Stimulated activated CD8-positive, alpha-beta memory T cell treated with anti-CD3 and anti-CD28 coated beads, Interleukin-2, amount 100 ng/mL, for 48 hours (primary cell): ENCODE measurements around the gene SLC16A3.
A peak's percentile ranks its signal among the peaks of the same experiment; 100 is the strongest.
"Not testable (repeated sequence)": the region's sequence is repeated elsewhere in the genome, so short reads cannot be mapped to it uniquely, and the experiment has no call there.

Experiments
- DNase-seq, 2 donors: peaks; one replicate each; pipeline ENCODE4 v3.0.0-alpha.2; 2020; ENCODE audit warnings: low read depth in 2 of 2

Gene SLC16A3

DNA sequence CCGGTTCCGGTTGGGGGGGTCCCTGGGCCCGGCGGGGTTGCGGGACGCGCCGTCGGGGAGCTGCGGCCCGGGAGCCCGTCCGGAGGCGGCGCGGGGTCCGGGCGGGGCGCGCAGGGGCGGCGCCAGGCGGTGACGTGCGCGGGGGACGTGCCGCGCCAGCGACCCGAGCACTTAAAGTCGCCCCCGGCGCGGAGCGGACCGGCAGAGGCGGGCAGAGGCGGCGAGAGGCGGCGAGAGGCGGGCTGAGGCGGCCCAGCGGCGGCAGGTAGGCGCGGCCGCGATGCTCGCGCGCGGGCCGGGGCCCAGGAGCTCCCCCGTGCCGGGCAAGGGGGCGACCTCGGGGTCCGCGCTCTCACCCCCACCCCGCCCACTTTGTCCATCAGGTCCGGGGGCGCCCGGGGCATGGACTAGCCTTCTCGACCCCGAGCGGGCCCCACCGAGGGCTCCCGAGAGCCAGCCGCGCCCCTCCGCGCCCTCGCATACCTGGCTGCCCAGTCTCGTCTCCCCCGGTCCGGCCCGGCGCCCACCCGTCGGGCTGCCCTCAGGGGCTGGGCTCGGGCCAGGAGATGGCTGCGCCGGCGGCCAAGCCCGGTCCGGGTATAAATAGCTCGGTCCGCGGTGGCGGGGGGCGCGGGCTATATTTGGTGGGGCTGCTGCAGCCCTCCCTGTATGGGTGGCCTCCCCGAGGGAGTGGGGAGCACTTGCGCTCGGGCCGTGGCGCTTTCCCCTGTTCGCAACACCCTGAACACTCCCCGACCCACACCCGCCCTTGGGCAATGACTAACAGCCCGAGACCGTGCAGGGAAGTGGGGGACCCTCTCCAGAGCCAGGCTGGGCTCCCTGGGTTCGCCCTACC lies at the start of gene SLC16A3:
SLC16A3 (plus strand) TSS at position 201 of the 856 bp plus-strand sequence. CDS start 6,967 bp downstream, outside the sequence.
- DNase-seq = peak in 1 of 2 donors; percentile 53

GRCh38 chr17:82179412-82179811 lies 49.4 kb upstream of the SLC16A3 start:
- DNase-seq = no peak

DNA sequence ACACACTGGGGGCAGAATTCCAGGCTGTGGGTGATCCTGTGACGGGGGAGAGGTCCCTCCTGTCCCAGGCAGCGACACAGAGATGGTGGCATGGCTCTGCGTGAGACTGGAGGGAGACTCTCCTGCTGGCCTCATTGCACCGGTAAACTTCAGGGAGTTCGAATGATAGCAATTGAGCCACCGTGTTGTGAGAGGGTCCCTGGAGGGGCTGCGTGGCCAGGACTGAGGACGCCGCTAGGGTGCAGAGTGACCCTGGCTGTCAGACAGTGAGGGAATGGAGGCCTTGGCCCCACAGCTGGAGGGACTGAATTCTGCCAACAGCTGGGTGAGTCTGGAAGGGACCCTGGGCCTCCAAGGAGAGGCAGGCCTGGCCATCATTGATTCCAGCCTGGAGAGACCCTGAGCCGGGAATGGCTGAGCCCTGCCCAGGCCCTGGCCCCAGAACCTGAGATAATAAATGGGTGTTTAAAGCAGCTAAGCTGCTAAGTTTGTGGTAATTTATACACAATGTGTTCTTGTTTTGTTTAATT lies 48.8 kb upstream of the SLC16A3 start:
- DNase-seq = no peak

- no peak for DNase-seq
Measured at GRCh38 chr17:82180776-82181528, 47.9 kb upstream of the SLC16A3 start.

- DNase-seq = no peak
Measured at GRCh38 chr17:82184761-82185160, 44.1 kb upstream of the SLC16A3 start.

DNA sequence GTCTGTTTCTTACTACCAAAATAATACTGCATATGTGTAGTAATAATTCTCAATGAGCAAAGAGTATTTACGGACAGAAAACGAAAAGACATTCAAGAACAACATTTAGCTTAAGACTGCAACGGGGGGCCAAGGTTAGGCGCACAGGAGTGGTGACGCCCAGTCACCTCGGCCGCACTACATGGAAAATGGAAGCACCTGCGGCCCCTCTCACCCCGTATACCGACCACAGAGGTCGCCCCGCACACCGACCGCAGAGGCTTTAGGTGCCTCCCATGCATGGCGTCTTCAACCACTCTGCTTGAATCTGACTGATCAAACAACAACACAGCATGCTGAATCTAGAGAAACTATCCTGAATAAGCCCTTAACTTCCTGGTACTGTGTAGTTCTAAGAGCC lies 42.6 kb upstream of the SLC16A3 start:
- DNase-seq = no peak

- DNase-seq = no peak
Measured at GRCh38 chr17:82187500-82187899, 41.3 kb upstream of the SLC16A3 start.

DNA sequence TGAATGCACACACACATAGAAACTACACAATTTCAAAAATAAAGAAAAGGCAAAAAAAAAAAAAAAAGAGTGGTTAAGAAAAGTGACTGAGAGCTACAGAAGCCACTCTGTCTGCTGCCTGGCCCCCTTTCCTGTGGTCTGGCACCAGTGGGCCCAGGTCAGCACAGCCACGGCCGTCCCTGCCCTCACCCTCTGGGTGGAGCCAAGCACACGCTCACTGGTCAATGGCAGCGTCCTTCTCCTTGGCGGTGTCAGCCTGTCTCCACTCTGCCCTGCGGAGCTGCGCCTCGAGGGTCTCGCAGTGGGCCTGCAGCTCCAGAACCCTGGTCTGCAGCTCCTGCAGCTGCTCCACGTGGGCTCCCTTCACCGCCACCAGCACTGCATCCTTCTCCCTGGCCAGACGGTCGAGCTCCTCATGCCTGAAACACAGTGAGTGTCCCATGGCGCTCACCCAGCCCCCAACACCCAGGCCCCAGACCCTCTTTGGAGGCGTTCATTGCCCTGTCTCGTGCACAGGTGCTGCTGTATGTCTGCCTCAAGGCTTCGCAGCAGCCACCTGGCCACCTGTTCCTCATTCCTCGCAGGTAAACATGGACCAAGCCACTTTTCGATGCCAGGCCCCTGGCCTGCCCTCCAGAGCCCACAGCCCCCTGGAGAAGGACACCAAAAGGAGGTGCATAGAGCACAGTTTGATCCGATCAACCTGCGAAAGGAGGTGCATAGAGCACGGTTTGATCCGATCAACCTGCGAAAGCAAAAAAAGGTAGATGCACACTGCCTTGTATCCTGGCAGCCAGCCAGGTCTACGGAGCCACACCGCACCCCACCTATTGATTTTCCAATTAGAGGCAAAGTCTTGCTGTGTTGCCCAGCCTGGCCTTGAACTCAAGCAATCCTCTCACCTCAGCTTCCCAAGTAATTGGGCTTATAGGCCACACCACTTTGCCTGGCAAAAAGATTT lies 40.6 kb upstream of the SLC16A3 start:
- DNase-seq = no peak

DNA sequence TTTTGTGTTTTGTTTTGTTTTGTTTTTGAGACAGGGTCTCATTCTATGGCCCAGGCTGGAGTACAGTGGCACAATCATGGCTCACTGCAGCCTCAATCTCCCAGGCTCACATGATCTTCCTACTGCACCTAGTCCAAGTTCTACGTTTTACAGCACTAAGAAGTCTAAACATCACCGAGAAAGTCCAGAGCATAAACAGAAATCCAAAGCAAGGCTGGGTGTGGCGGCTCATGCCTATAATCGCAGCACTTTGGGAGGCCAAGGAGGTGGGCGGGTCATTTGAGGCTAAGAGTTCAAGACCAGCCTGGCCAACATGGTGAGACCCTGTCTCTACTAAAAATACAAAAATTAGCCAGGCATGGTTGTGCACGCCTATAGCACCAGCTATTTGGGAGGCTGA lies 35.8 kb upstream of the SLC16A3 start:
- not testable (repeated sequence) for DNase-seq

DNA sequence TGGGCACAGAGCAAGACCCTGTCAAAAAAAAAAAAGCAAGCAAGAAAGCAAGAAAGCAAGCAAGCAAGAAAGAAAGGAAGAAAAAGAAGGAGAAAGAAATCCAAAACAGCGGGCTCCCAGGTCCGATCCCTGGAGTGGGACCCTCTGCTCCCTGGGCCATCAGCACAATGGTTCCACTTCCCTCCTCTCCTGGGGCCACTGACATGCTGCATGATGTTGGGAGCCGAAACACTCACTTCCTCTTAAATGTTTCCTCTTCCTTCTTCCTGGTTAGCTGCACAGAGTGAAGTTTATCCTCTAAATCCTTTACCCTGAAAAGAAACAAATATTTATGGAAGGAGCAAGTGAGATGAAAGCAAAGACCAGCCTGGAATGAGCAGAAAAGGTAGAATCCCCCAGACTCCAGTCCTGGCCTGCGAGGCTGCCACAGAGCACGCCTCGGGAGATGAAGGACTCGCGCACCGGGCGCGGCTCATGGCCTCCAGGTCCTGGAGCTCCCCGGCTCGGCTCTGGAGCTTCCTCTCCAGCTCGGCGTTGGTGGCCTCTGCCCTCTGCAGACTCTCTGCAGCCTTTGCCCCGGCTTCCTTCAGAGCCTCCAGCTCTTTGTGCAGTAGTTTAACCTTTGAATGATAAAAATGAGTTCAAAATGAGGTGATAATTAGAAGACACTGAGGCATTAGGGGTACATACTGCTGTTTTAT lies 35.2 kb upstream of the SLC16A3 start:
- no peak for DNase-seq

DNA sequence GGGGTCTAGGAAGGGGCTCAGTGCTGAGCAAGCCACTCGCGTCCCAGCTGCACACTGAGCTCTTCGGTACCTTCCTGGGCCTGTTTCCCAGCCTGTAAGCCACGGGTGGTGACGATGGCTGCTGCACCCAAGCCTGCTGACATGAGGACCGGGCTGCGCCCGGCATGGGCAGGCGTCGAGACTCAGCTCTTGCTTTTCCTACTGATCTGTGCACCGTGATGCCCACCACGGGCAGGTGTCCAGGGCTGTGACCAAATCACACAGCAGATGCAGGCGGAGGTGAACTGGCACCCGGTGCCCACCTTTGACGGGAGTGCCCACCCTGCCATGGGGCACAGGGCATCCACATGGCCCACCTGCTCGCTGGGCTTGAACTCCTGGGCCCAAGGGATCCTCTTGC lies 34.1 kb upstream of the SLC16A3 start:
- no peak for DNase-seq

- no peak for DNase-seq
Measured at GRCh38 chr17:82195675-82196672, 32.9 kb upstream of the SLC16A3 start.

DNA sequence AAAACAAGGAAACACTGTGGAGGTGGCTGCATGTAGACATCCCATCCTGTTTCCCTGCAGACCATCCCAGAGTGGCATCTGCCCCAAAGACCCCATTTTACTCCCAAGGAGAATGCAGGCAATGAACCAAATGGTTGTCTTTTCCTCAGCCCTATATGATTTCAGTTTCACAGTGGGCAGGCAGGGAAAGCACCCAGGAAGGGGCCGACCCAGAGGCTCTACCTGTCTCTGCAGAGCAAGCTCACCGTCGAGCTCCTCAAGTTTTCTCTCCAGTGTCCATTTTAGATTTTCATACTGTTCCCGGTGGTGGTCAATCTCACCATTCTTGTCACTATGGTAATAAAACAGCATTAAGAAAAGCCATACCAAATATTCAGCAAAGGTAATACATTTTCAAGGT lies 30.8 kb upstream of the SLC16A3 start:
- no peak for DNase-seq

- DNase-seq = no peak
Measured at GRCh38 chr17:82199496-82199895, 29.3 kb upstream of the SLC16A3 start.

DNA sequence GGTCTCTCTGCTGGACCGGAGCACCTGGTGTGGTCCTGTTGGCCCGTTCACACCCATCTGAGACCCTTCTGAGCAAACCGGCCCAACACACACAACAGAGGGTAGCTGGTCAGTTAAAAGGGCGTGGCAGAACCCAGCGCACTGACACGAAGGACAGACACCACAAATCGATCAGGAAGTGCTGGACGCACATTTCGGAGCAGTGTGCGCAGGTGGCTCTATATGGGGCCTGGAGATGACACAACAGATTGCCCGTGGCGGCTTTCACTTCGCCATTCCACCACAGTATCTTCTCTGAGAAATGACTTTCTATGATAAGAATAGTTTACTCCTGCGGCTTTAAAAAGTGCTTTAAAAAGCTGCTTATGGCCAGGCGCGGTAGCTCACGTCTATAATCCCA lies 28.7 kb upstream of the SLC16A3 start:
- no peak for DNase-seq

- peak in 1 of 2 donors; percentile 56 for DNase-seq
Measured at GRCh38 chr17:82200743-82201497, 27.9 kb upstream of the SLC16A3 start.

GRCh38 chr17:82201498-82201910 lies 27.3 kb upstream of the SLC16A3 start:
- no peak for DNase-seq

- no peak for DNase-seq
Measured at GRCh38 chr17:82202981-82203380, 25.9 kb upstream of the SLC16A3 start.

GRCh38 chr17:82203920-82204319 lies 24.9 kb upstream of the SLC16A3 start:
- no peak for DNase-seq
